Kidney epithelial cell (primary cell): Measurements from ENCODE around the gene CEP350. TPM values are rescaled to one million over a fixed set of nuclear protein-coding genes. Genes with fewer than 3 reads are reported as not detected.
"Not testable (repeated sequence)": the region's sequence is repeated elsewhere in the genome, so short reads cannot be mapped to it uniquely, and the experiment has no call there.

Source experiments
- DNase-seq: peaks from one replicate; pipeline ENCODE4 v3.0.0-alpha.2; 2010; ENCODE audit warnings: low read depth
- H3K27me3 ChIP-seq: 2 replicates; pipeline ENCODE4 v1.6.0; 2011; ENCODE audit warnings: low read length; ENCODE audit not compliant: control insufficient read depth, insufficient read depth
- H3K36me3 ChIP-seq: 2 replicates; pipeline ENCODE4 v1.5.1; 2011; ENCODE audit warnings: low read length; ENCODE audit not compliant: control insufficient read depth, insufficient read depth
- H3K4me3 ChIP-seq: 2 replicates; pipeline ENCODE4 v1.5.1; 2011; ENCODE audit warnings: low read depth, mild to moderate bottlenecking, control low read depth, low read length
- CTCF ChIP-seq: IDR thresholded peaks from 2 replicates; pipeline ENCODE4 v1.5.1; 2011; ENCODE audit warnings: mild to moderate bottlenecking, moderate library complexity, low read length, control low read depth, inconsistent platforms; ENCODE audit not compliant: insufficient read depth, poor library complexity, severe bottlenecking
- total RNA-seq: library from RNA; depleted of rRNA; stranded (reverse); fragments of >200 nt; gene quantifications from 2 replicates; pipeline ENCODE4 v1.2.3, GENCODE V29; 2015

The CEP350 gene
- total RNA-seq, 1 donor from 2014 or later: 24.9 TPM

- Histone ChIP-seq H3K4me3 (no peak overlapping the region), H3K27me3 (no peaks in the 10 kb centered on the region), H3K36me3 (no peaks in the 10 kb centered on the region)
- DNase-seq: no peak
- TF ChIP-seq CTCF: no peak
Measured at GRCh38 chr1:180133193-180133592, 178.6 kb downstream of the CEP350 start.

GRCh38 chr1:180133688-180134087, 179.1 kb downstream of the CEP350 start:
- not testable (repeated sequence) for H3K4me3 ChIP-seq, H3K27me3 ChIP-seq, DNase-seq, H3K36me3 ChIP-seq

- DNase-seq: no peak
- H3K27me3 ChIP-seq: no peaks in the 10 kb centered on the region
- H3K4me3 ChIP-seq: no peak overlapping the region
- no peaks in the 10 kb centered on the region for H3K36me3 ChIP-seq
- no peak for TF ChIP-seq CTCF
Measured at GRCh38 chr1:180135535-180135934, 180.9 kb downstream of the CEP350 start.

GRCh38 chr1:180136331-180136967, 181.8 kb downstream of the CEP350 start:
- H3K4me3 ChIP-seq: no peak overlapping the region
- H3K36me3 ChIP-seq: no peaks in the 10 kb centered on the region
- DNase-seq: no peak
- no peaks in the 10 kb centered on the region for H3K27me3 ChIP-seq
- TF ChIP-seq CTCF: no peak

GRCh38 chr1:180136968-180137356, 182.4 kb downstream of the CEP350 start:
- TF ChIP-seq CTCF: no peak
- no peaks in the 10 kb centered on the region for H3K36me3 ChIP-seq
- no peak overlapping the region for H3K4me3 ChIP-seq
- H3K27me3 ChIP-seq: no peaks in the 10 kb centered on the region
- no peak for DNase-seq

- TF ChIP-seq CTCF: no peak
- DNase-seq: no peak
Measured at GRCh38 chr1:180137776-180138175, 183.2 kb downstream of the CEP350 start.

More at GRCh38 chr1:180137776-180138175, 183.2 kb downstream of the CEP350 start:
- H3K36me3 ChIP-seq: no peaks in the 10 kb centered on the region
- H3K4me3 ChIP-seq: no peak overlapping the region
- H3K27me3 ChIP-seq: no peaks in the 10 kb centered on the region
